Measurements from ENCODE around the gene TMEM217. TPM values are rescaled to one million over a fixed set of nuclear protein-coding genes. Genes with fewer than 3 reads are reported as not detected.
"Not testable (repeated sequence)": the region's sequence is repeated elsewhere in the genome, so short reads cannot be mapped to it uniquely, and the experiment has no call there.

Gene TMEM217
- 1 to 10 TPM; 1.4 to 4.7 (median 2.0) TPM for total RNA-seq

- Histone ChIP-seq H3K36me3 (no peaks in the 10 kb centered on the region), H3K9me3 (no peaks in the 10 kb centered on the region), H3K4me3 (peak within 1 kb of the TSS; percentile 73 to 98 (median 92)), H3K4me1 (peaks cover 15 to 56% (median 15%) of the 10 kb centered on the region in 3 donors), H3K27me3 (no peaks in the 10 kb centered on the region), H3K27ac (peak within 1 kb of the TSS; percentile 92 to 97 (median 96))
- WGBS, 2 donors = 0 to 1% methylated on average over 11 to 27 of the region's 45 CpGs
- TF ChIP-seq, protein P1, sequence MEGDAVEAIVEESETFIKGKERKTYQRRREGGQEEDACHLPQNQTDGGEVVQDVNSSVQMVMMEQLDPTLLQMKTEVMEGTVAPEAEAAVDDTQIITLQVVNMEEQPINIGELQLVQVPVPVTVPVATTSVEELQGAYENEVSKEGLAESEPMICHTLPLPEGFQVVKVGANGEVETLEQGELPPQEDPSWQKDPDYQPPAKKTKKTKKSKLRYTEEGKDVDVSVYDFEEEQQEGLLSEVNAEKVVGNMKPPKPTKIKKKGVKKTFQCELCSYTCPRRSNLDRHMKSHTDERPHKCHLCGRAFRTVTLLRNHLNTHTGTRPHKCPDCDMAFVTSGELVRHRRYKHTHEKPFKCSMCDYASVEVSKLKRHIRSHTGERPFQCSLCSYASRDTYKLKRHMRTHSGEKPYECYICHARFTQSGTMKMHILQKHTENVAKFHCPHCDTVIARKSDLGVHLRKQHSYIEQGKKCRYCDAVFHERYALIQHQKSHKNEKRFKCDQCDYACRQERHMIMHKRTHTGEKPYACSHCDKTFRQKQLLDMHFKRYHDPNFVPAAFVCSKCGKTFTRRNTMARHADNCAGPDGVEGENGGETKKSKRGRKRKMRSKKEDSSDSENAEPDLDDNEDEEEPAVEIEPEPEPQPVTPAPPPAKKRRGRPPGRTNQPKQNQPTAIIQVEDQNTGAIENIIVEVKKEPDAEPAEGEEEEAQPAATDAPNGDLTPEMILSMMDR (IDR thresholded peaks at IDR 0.05) = no peak
- peak in 3 of 4 donors; percentile 54 to 77 (median 67) for TF ChIP-seq POLR2A (IDR thresholded peaks at IDR 0.05)
- DNase-seq = peak; percentile 61
- intact Hi-C loops (cut with DNase I) = no loop called here
Measured at GRCh38 chr6:37257634-37258404, at the start of gene TMEM217, which contains the start of gene TBC1D22B. Gene TMEM217, minus strand, starts transcription at chr6:37258144. Its CDS starts 39,114 bp downstream, at chr6:37219030. Gene TBC1D22B, plus strand, starts transcription at chr6:37257772. Its CDS starts 146 bp downstream, at chr6:37257918.

- intact Hi-C loops (cut with DNase I); H3K27me3 ChIP-seq; DNase-seq; H3K4me3 ChIP-seq; H3K9me3 ChIP-seq: not testable (repeated sequence)
- Histone ChIP-seq H3K36me3 (peaks cover 0 to 39% (median 0%) of the 10 kb centered on the region in 3 donors), H3K4me1 (peaks cover 5 to 53% (median 12%) of the 10 kb centered on the region in 3 donors), H3K27ac (peak overlapping the region in 2 of 4 donors; percentile 26 to 64)
- 76 to 86% methylated on average over 4 to 6 of the region's 10 CpGs for WGBS, 2 donors
Measured at GRCh38 chr6:37307484-37307883, 49.5 kb upstream of the TMEM217 start.

- Histone ChIP-seq H3K4me1 (peaks cover 5 to 61% (median 12%) of the 10 kb centered on the region in 3 donors), H3K27ac (peak overlapping the region in 1 of 4 donors; percentile 32), H3K36me3 (peaks cover 0 to 46% (median 0%) of the 10 kb centered on the region in 3 donors), H3K9me3 (no peaks in the 10 kb centered on the region), H3K4me3 (no peak overlapping the region), H3K27me3 (no peaks in the 10 kb centered on the region)
- TF ChIP-seq, protein P1 (IDR thresholded peaks at IDR 0.05) = no peak
- no peak for TF ChIP-seq POLR2A (IDR thresholded peaks at IDR 0.05)
- WGBS, 2 donors = 84 to 95% methylated on average over 4 of the region's 4 CpGs
- intact Hi-C loops (cut with DNase I) = no loop called here
- no peak for DNase-seq
Measured at GRCh38 chr6:37306624-37307222, 48.8 kb upstream of the TMEM217 start.

- peak overlapping the region in 1 of 4 donors; percentile 32 for H3K27ac ChIP-seq
- DNase-seq = no peak
- WGBS, 2 donors = 76 to 81% methylated on average over 3 to 4 of the region's 4 CpGs
- no peak overlapping the region for H3K4me3 ChIP-seq
- TF ChIP-seq POLR2A (IDR thresholded peaks at IDR 0.05) = no peak
- TF ChIP-seq, protein P1 (IDR thresholded peaks at IDR 0.05) = no peak
- H3K27me3 ChIP-seq = no peaks in the 10 kb centered on the region
- peaks cover 0 to 54% (median 0%) of the 10 kb centered on the region in 3 donors for H3K36me3 ChIP-seq
- no peaks in the 10 kb centered on the region for H3K9me3 ChIP-seq
- intact Hi-C loops (cut with DNase I) = no loop called here
- H3K4me1 ChIP-seq = peaks cover 5 to 62% (median 12%) of the 10 kb centered on the region in 3 donors
Measured at GRCh38 chr6:37305841-37306425, 48.0 kb upstream of the TMEM217 start.

- intact Hi-C loops (cut with DNase I) = no loop called here
- WGBS, 2 donors = 93 to 94% methylated on average over 7 of the region's 7 CpGs
- no peak overlapping the region for H3K27ac ChIP-seq
- H3K4me1 ChIP-seq = peaks cover 5 to 62% (median 12%) of the 10 kb centered on the region in 3 donors
- TF ChIP-seq POLR2A (IDR thresholded peaks at IDR 0.05) = no peak
- TF ChIP-seq, protein P1 (IDR thresholded peaks at IDR 0.05) = no peak
- no peaks in the 10 kb centered on the region for H3K9me3 ChIP-seq
- no peaks in the 10 kb centered on the region for H3K27me3 ChIP-seq
- H3K4me3 ChIP-seq = no peak overlapping the region
- DNase-seq = no peak
- H3K36me3 ChIP-seq = peaks cover 0 to 62% (median 0%) of the 10 kb centered on the region in 3 donors
Measured at GRCh38 chr6:37304766-37305165, 46.8 kb upstream of the TMEM217 start.

Data from esophagus squamous epithelium (tissue), 5 donors.